Central memory CD4-positive, alpha-beta T cell (primary cell): Measurements from ENCODE around the gene RETSAT.
"Not testable (repeated sequence)": the region's sequence is repeated elsewhere in the genome, so short reads cannot be mapped to it uniquely, and the experiment has no call there.

Source experiments
- DNase-seq: peaks from one replicate; pipeline ENCODE4 v3.0.0; 2022
- total RNA-seq, 3 experiments: gene quantifications; one replicate each; lab custom pipeline; 2026; lab: John Stamatoyannopoulos, UW

The RETSAT gene
- total RNA-seq: 18.8 to 38.4 (median 36.6) reads per million in 3 experiments

DNA sequence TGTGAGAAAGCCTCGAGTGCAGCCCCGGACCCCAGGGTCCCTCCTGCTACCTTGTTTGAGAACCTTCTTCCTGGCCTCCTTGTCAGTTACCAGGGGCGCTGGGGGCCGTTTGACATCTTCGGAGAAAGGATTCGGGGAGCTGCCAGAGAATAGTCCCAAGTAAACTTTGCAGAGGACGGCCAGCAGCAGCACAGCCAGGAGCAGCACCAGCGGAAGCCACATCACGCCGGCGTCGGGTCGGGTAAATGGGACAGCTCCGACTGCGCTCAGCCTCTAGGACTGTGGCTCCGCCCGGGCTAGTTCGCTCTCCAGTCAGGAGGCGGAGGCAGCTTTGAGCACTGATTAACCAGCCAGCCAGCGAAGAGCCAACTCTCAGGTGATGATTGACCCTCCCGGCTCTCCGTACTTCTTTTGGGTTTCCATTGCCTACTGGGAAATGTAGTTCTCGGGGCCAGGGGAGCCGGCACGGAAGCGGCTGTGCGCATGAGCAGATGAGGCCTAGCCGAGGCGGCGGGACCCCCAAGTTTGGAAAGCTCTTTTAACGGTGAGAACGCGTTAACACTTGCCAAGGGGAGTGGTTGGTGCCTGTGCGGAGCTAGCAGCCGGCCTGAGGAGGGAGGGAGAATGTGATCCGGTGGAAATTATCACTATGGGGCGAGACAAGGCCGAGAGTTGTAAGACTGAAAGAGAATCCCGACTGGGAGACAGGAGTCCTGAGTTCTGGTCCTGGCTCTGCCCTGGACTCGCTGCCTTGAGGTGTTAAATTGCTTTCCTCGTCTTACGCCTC, at the start of gene RETSAT, which contains the start of gene ELMOD3:
Gene RETSAT, minus strand, starts transcription at position 243 of the 787 bp plus-strand sequence. Its CDS starts 21 bp downstream, at position 222.
Gene ELMOD3, plus strand, starts transcription at position 484 of the 787 bp plus-strand sequence. CDS start 2,430 bp downstream, outside the sequence.
- peak; percentile 98 for DNase-seq

DNA sequence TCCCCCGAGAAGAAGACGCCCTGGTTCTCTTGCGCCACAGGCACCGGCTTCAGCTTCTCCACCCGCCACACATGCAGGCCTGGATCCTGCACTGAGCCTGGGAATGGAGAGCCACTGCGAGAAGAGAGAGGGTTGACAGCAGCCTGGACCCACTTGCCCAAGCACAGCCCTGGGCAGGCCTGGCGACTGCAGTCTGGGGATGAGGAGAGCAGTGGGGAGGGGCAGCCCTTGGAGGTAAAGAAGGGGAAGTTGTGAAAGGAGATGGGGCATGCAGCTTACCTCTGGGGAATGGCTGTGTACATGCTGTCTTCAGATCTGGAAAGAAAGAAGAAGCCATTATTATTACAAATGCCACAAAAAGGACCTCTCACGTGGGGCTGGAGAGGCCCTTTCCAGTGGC, 47.5 kb upstream of the RETSAT start:
- no peak for DNase-seq

DNA sequence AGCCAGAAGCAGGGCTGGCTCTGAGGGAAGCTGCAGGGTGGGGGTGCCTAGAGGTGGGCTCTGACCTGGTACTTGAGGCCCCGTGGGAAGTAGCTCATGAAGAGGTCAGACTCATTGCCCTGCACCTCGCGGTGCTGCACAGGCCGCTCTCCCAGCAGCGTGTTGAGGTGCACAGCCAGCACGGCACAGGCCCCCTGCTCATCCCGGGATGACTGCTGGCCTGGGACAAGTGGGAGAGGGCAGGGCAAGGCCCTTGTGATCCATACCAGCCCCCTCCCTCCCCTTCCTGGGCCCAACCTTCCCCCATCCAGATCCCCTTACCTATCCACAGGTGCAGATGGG, 47.1 kb upstream of the RETSAT start:
- no peak for DNase-seq

DNA sequence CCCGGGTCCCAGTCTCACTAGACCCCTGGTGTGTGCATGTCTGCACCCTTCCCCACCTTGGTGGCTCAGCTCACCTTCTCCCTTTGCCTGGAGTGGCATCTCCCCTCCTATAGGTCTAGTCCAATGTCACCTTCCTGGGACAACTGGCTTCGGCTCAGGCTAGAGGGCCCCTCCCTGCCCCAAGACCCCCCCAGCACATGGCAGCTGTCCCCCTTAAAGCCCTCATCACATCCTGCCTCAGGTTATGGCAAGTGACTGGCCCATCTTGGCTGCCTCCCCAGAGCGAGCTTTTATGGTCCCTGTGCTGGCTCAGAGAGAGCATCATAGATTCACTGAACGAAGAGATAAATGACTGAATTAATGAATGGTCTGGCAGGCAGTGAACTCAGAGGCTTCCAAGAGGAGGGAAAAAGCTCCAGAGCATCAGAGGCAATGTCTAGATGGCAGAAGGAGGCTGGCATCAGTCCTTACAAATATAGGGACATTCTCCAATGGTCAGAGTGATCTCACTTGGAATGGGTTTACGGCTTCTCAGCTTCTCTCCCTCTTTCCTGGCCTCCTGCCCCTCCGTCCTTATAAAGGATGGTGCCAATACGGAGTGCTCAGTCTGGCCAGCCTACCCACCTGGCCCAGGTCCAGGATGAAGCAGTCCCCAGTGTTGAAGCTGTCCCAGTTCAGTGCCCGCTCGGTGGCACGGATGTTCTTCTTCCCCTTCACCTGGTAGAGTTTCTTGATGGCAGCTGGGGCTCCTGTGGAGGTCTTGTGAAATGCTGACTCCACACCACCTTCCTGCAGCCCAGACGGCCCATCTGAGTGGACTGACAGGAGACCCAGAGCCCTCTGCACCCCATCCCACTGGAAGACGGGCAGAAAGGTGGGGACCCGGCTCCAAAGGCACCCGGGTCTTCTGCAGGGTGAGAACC, 46.5 kb upstream of the RETSAT start:
- no peak for DNase-seq

DNA sequence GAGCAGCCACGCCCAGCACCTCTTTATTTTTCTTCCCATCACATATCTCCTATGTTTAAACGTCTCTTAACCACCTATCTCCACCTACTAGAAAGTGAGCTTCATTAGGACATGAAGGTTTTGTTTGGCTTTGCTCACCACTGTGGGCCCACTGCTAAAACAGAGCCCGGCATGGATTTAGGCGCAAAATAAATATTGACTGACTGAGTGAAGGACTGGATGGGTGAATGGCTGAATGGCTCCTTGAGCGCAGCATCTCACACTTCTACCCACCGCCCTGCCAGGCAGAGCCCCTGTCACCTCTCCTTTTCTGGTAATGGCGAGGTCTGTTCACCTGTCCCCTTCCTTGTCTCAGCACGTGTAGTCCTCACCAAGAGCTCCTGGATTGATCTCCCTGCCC, 45.7 kb upstream of the RETSAT start:
- no peak for DNase-seq

DNA sequence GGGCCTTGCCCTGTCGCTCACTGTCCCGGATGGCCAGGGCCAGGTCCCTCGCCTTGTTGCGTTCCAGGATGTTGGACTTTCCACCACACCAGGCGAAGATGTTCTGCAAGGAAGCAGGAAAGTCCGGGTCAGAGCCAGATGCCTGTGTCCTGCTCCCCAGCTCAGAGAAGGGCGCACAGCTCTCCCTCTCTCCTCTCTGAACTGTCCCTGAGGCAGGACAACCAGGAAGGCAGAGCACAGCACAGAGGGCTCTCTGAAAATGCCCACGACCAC, 44.8 kb upstream of the RETSAT start:
- DNase-seq: no peak

DNA sequence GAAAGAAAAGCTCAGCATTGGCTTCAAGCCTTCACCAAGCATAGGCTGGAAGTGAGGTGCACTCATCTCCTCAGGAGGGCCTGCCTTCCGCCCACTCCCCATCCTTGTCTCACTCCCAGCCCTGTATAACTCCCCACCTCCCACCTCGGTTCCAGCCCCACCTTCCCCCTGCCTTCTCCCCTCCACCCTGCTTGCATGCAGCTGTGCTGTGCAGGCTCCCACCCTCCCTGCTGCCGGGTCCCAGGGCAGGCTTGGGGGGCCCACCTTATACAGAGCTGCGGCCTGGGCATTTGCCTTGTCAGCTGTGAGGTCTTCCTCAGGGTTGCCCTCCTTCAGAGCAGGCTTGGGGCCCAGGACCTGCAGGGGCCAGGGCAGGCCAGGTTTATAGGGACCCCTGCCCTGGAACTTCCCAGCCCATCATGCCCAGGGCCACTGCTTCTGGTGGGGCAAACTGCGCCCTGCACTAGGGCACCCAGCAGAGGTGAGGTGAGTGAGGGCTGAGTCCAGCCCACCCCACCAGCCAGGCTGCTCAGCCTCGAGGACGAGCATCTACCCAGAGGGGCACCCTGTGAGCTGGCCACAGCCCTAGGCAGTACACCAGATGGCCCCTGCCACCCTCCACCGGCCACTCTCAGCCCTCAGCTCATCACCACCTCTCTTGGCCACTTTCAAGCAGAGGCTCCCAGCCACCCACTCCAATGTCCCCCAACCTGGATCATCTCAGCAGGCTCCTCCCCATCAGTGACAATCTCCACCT, 44.3 kb upstream of the RETSAT start:
- DNase-seq: no peak

DNA sequence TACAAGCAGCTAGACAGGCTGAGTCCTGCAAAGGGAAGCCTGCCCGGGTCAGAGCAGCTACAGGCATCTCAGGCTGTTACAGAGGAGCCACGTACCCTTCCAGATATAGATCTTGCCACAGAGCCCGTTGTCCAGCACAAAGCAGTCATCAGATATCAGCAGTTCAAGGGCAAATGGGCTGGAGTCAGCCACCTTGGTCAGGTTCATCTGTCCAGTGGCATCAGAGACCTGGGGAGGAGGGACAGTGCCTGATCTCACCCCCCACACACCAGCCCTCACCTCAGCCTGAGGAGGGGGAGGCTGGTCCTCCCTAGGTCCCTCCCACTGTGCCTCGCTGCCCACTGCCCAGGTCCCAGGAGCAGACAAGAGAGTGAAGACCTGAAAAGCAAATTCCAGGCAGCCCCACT, 43.6 kb upstream of the RETSAT start:
- DNase-seq: no peak

DNA sequence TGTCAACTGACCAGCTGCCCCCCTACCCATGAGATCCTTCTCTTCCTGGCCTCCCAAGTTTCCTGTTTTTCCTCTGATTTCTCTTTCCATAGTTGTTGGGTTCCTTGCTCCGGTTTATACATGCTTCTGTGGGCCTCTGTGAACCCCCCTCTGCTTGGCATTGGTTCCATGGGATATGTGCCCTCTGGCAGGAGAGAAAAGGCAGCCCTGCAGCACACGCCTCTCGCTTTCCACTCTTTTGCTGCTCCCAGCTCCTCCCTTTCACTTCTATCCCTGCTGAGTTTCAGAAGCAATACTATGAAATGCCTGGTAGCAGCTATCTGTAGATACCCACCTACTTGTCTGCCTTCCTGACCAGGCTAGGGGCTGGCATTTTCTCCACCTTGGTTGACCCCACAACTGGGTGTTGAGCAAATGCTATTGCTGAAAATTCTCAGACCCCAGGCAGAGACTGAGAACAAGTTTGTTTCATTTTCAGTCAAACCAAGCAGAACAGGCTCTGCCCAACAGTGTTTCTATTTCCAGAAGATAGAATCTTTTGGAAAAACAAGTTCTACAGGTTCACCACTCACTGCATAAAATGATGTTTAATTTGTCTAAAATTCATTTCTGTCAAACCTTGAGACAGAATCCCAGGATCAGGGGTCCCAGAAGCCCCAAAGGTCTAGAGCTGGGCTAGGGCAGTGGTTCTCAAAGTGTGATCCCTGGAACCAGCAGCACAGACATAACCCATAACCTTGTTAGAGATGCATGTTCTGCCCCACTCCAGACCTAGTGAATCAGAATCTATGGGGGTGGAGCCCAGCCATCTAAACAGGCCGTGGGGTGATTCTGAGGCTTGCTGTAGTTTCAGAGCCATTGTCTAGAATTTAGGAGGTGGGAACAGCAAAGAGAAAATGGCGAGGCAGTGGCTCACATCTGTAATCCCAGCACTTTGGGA, 42.5 kb upstream of the RETSAT start:
- no peak for DNase-seq

DNA sequence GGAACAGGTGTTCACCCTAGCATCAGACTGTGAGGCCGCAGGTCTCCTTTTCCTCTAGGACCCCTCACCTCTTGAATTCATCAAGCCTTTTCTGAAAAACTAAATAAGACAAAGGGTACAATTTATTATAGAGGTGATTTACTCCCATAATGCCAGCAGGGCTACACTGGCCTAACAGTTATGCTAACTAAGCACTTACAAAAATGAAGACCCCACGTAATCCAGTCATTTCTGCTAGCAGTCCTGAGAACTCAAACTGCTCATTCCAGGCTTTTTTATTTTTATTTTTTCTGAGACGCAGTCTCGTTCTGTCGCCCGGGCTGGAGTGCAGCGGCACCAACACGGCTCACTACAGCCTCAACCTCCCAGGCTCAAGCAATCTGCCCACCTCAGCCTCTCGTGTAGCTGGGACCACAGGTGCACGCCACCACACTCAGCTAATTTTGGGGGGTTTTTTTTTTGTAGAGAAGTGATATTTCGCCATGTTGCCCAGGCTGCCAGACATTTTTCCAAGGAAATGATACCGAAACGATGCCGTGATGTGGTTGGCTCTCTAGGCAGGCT, 41.7 kb upstream of the RETSAT start:
- no peak for DNase-seq

DNA sequence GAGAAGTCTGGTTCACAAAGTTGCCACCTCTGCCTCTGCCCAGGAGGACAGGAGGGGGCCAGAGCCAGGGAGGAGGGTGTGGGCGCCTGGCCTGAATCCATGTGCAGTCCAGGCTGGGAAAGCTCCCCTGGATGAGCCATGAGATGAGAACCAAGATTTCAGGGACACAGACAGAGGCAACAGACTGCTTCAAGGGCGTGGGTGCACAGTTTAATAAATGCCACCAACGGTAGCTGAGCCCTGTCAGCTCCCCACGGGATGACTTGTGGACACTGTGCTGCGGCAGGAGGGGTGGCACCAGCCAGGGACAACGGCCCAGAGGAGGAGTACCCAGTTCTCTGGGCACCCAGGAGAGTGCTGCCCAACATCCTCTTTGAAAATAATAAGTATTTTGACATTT, 40.6 kb upstream of the RETSAT start:
- DNase-seq: no peak

DNA sequence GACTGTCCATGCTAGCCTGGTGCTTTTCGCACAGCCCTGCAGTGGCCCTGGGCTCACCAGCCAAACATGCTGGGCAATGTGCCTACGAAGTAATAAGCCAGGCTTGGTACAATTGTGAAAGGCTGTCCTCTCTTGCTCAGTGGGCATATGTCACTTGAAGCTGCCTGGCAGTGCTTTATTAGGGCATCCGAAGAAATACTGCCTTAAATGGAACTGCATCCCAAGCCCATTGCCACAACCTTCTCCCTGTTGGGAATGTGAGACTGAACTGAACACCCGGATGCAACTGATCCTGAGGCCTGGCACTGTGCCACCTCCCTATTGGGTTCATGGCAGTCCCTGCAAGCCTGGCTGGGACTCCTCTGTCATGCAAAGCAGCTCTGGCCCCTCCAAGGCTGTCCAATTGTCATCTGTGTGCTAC, 39.9 kb upstream of the RETSAT start:
- no peak for DNase-seq

DNA sequence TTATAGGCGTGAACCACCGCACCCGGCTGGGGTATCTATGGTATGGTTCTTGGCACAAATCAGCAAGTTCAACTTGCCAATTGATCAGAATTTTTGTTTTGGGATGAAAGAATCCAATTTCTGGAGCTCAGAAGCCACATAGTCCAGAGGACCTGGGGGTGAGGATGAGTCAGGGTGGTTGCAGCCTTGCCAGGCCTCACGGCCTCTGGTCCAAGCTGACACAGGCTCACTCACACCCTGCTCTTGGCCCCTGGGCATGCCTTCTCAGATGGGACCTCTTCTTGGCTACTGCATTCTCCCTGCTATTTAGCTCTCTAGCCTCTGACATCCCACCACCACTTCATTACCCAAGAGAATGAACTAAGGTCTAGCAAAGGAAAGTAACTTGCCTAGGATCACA, 39.5 kb upstream of the RETSAT start:
- no peak for DNase-seq

DNA sequence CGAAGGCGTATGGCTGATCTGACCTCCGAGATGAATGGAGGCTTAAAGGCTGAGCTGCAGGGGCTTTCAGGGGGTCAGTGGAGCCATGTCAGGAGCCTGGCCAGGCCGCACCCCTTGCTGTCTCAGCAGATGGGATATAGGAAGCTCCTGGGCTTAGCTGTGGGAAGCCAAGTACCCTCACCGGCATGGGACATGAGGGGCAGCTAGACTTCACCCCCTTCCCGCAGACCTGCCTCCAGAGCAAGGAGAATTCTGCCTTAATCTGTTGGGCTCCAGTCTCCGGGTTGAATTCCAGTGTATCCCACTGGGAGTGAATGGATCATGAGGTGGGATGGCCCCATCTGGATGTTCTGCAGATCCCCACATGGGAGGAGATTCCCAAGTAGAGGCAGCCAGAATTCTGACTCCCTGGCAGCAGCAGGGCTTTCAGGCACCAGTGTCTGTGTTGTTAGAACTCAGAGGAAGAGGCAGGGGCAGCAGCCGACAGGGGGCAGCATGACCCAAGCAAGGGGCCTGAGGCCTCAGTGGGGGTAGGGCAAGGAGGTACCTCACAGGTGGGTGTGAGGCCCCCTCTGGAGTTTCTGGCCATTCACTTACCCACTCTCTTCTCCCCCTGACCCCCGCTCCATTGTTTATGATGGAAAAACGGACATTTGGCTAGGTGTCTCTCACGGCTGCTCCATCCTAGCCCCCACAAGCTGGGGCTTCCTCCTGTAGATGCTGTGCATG, 36.8 kb upstream of the RETSAT start:
- peak; percentile 58 for DNase-seq

DNA sequence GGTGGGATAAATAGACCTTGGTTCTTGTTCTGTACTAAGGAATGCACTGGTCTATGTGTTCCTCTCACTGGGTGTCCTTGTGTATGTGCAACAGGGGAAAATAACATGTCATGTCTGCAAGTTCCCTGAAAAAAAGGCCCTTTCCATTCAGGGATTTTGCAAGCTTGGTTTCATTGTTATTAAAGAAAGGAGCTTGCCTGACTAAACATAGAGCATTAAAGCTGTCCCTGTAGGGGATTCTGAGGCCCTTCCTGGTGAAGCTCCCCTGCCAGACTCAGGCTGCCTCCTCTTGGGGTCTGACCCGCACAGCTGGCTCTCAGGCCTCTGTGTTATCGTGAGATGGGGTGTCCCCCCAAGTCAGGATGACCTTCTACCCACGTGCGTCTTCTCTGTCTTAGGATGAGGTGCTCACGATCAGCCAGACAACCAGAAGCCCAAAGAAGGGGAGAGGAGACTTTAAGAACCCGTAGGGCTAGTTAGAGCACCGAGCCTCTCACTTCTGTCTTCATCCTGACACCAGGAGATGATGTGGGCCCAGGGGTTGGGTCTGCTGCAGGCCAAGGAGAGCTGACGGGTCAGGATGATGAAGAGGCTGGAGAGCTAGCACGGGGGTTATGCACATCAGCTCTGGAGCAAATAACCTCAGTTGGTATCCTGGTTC, 34.7 kb upstream of the RETSAT start:
- DNase-seq: no peak

DNA sequence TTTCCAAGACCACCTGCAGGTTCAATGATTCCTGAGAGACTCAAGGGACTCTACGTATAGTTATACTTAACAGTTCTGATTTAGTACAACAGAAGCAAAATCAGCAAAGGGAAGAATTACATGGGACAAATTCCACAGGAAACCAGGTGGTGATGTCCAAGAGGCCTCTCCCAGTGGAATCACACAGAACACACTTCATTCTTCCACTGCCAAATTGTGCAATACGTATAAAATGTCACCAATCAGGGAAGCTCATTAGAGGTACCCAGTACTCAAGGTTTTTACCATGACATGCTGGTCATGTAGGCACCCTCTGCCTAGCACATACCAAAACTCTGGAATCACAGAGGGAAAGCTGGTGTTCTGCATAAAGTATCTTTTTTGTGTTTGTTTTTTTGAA, 33.4 kb upstream of the RETSAT start:
- DNase-seq: no peak

DNA sequence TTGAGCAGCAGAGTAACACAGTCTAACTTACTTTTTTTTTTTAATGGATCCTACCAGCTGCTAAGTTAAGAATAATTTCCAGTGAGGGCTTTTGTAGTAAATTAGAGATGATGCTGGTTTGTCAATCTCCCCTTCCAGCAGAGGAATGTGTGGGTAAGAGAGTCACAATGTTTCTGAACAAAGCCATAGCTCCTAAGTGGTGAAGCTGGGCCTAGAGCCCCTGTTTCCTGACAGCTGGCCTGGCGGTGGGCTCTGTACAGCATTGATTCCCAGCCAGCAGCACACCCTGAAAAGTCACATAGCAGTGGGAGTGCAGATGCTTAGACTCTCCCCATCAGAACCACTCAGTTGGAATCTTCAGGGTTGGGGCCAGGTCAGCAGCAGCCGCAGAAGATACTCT, 31.4 kb upstream of the RETSAT start:
- no peak for DNase-seq

DNA sequence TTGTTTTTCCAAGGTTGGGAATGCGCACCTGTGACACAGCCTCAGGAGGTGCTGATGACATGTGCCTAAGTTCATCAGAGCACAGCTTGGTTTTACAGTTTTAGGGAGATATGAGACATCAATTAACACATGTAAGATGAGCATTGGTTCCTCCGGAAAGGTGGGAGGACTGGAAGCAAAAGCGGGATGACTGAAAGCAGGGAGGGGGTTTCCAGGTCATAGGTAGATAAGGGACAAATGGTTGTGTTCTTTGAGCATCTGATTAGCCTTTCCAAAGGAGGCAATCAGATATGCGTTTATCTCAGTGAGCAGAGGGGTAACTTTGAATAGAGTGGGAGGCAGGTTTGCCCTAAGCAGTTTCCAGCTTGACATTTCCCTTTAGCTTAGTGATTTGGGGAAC, 29.5 kb upstream of the RETSAT start:
- DNase-seq: no peak

DNA sequence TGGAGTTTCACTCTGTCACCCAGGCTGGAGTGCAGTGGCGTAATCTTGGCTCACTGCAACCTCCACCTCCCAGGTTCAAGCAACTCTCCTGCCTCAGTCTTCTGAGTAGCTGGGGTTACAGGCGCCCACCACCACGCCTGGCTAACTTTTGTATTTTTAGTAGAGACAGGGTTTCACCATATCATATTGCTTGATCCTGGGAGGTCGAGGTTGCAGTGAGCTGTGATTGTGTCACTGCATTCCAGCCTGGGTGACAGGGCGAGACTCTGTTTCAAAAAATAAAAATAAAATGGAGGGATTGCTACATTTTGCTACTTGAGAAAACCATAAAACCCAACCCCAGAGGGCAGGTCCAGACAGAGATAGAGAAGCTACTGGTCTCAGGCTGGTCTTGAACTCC, 28.8 kb upstream of the RETSAT start:
- DNase-seq: not testable (repeated sequence)

DNA sequence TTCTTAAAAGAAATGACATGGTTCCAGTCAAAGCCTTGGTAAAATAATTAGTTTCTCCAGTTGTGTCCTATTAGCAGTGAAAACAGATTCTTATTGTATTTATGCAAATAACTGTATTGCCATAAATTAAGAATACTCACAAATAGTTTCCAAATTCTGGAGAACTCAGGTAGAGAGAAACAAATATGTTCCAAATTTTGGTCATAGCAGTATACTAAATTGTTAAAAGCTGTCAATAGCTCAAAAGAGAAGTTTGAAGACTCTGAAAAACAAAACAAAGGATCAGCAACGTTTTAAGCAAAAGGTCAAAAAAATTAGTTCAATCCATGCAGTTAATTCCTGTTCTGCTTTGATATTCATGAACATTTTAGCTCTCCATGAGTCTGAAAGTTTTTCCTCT, 25.7 kb upstream of the RETSAT start:
- DNase-seq: no peak

DNA sequence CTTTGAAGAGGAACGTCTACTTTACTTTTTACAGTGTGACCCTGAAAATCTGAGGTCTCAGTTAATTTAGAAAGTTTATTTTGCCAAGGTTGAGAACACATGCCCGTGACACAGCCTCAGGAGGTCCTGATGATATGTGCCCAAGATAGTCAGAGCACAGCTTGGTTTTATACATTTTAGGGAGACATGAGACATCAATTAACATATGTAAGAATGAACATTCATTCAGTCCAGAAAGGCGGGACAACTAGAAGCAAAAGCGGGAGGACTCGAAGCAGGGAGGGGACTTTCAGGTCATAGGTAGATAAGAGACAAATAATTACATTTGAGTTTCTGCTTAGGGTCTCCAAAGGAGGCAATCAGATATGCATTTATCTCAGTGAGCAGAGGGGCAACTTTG, 23.9 kb upstream of the RETSAT start:
- no peak for DNase-seq
